ENCODE results near the gene AMBP.
A peak's percentile ranks its signal among the peaks of the same experiment; 100 is the strongest.

AMBP gene

DNA sequence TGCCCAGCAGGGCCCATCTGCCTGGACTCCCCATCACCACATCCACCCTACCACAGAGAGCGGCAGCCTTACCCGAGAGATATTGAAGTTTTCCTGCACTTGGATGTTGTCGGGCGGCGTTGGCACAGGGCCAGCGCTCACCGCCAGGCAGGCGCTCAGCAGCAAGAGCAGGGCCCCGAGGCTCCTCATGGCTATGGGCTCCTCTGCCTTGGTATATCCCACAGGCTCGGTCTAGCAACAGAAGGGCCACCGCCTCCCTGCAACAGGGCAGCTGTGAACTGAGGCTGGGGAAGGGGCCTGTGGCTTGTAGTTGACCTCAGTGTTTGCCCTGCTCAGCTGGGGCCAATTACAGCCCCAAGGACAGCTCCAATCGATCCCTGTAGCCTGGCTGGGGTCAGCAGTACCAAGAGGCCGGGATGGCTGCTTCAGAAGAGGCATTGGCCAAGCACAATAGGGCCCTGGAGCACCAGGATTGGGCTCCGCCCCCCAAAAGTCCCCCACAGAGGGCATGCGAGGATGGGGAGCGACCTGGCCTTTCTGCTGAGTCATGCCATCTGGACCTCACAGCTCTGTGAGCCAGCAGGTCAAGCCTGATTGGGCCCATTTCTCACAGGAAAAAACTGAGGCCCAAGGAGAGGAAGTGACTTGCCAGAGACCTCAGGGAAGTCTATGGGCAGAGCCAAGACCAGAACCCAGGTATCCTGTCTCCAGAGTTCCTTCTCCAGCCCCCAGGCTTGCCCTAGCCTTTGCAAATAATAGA, at the start of gene AMBP:
Gene AMBP, minus strand, starts transcription at position 280 of the 760 bp plus-strand sequence. Its CDS starts 91 bp downstream, at position 189.
- no peak for DNase-seq

DNA sequence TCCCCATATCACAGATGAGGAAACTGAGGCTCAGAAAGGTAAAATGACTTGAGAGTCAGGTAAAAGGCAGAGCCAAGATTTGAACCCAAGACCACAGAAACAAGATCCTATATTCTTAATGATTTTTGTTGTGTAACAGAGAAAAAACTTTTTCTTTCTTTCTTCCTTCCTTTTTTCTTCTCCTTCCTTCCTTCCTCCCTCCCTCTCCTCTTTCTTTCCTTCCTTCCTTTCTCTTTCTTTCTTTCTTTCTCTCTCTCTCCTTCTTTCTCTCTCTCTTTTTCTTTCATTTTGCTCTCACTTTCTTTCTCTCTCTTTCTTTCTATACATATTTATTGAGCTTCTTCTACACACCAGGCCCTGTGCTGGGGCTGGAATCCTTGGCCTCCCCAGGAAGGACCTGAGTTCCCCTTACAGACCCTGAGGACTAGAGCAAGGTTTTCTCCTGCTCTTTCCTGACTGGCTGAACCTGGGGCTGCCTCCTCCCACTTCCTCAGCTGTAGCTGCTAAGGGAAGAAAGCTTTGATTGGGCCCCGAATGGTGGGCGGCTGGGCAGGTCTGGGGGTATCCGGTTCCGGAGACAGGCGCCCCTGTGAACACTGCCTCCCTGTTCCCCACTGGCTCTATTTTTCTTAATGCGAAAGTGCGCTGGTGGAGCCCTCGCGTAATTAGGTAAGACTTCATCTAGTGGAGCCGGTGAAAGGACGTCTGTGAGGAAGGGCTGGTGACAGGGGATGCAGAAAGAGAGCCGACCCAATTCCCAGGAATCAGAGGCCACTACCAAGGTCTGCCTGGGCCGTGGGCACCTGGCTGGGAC, 48.4 kb upstream of the AMBP start:
- DNase-seq = no peak

DNA sequence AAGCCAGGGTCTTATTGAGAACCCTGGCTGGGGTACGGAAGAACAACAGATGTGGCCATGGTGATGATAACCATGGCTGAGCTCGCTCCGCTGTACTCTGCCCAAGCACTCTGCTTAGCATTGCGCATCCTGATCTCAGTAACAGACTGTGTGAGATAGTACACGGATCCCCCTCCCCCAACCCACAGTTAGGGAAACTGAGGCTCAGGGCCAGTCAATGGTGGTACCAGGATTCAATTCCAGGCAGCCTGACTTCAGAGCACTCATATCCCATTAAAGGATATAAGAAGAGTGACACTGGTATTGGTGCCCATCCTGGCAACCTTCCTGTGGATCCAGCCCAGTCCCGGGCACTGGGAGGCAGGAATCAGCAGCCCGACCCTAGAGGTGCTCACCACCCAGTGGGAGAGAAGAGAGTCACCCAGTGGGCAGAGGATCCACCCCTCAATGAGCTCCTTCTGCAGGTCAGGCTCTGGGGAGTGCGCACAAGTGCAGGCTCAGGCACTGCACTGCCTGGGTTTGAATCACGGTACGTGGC, 47.4 kb upstream of the AMBP start:
- no peak for DNase-seq

DNA sequence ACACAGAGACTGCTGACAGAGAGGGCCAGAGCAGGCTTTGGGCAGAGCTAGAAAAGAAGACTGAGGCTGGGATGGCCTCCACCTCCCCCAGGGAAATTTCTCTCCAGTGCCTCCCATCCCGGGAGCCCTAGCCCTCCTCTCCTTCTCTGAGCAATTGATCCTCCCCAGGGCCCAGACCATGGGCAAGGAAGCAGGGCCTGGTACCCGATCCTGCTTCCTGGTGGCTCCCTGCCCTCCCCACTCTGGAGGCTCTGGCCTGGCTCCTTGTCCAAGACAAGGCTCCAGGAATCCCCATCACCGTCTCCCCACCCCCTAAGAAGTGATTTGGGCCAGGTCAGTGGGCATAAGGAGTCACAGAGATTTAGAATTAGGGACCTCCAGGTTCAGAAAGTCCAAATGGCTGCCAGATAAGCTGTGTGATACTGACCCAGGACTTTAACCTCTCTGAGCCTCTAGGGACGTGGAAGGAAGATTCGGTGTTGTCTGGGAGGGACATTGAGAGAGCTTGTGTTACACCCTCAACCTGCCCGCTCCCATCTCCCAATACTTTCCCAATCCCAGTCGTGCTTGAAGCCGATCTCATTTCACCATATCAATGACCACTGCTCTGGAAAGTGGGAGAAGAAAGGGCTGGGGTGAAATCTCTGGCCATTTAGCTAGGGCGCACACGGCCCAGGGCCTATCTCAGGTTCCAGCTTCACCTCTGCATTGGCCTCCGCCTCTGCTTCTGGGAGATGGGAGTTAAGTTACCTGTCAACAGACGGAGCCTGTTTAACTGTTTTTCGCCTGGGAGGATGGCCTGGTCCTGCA, 46.8 kb upstream of the AMBP start:
- no peak for DNase-seq

DNA sequence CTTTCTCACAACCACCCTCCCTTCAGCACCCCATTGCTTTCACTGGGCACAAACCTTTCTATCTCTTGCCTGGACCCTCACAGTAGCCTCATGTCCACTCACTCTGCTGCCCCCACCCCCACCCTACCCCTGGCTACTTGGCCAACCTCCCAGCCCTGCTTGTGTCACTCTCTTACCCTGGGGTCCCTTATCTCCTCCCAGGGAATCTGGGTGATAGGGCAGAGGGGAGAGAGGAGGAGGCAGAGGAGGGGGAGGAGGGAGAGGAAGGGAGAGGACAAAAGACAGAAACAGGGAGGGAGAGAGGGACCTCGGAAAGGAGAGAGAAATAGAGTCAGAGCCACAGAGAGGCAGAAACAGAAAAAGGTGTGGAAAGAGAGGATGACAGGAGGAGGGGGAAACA, 46.0 kb upstream of the AMBP start:
- DNase-seq = no peak

DNA sequence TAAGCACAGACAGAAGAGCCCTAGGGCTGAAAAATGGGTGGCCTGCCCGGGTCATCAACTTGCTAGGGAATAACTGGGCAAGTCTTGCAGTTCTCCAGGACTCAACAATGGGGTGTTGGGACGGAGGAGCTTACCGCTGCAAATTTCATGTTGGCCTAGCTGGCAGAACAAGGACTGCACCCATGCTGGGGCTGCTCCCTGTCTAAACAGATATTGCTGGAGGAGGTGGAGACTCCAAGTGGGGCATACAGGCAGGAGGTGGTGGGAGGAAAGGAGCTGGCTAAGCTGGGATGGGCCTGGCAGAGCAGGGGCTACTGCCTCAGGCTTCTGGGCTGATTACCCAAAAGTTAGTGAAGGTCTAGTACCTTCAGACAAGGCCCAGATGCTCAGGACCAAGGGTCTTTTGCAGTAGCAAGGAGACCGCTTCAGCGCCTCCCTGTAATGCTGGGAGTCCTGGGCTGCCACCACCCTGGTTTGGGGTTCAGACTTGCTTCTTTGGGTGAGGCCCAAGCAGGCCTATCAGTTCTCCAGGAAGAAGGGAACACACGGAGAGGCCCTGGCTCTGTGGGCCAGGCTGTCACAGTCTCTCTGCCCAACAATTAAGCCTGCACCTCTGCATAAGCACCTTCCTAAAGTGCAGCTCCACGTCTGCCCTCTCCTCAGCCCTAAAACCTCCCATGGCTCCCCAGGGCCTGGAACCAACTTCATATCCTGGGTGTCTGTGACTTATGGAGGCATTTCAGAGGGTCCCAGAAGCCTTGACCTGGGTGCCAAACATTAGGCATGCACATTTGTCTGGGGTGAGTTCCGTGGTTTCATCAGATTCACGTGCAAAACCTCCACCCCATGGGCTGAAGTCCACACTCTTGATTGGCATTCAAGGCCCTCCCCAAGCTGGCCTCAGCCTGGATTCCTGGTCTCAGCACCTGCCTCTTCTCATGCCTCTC, 45.2 kb upstream of the AMBP start:
- DNase-seq = no peak

DNA sequence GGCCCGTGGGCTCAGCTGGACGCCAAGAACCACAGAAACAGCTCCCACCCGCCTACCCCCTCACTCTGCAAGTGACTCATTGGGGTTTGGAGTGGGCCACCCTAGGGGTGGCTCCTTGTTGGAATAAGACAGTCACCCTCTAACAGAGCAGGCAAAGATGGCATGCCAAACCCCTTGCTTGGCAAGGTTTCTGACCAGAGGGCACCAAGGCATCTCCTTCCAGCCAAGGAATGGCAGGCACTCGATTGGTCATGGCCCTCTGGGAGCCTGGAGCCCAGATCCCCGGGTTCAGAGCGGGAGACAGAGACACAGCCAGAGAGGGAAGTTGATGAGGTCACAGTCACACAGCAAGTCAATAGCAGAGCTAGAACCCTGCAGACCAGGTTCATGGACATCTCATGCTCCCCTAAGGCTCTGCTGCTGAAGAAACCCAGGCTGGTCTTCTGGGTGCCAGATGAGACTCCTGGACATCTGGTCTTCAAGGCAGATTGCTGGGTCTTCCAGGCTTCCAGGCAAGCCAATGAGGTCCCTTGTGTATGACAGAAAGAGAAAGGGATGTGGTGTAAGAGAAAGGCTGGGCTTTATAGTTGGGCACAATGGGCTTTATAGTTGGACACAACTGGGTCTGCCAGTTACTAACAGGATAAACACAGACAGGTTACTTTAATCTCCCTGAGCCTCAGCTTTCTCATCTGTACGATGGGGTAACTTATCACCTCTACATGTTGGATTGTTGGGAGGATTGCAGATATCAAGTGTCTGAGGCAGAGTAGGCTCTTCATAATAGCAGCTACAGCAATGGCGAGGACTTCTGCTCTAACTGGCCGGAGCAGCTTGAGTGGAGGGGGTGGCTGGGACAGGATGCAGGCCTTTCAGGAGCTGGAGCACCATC, 44.3 kb upstream of the AMBP start:
- DNase-seq = no peak

DNA sequence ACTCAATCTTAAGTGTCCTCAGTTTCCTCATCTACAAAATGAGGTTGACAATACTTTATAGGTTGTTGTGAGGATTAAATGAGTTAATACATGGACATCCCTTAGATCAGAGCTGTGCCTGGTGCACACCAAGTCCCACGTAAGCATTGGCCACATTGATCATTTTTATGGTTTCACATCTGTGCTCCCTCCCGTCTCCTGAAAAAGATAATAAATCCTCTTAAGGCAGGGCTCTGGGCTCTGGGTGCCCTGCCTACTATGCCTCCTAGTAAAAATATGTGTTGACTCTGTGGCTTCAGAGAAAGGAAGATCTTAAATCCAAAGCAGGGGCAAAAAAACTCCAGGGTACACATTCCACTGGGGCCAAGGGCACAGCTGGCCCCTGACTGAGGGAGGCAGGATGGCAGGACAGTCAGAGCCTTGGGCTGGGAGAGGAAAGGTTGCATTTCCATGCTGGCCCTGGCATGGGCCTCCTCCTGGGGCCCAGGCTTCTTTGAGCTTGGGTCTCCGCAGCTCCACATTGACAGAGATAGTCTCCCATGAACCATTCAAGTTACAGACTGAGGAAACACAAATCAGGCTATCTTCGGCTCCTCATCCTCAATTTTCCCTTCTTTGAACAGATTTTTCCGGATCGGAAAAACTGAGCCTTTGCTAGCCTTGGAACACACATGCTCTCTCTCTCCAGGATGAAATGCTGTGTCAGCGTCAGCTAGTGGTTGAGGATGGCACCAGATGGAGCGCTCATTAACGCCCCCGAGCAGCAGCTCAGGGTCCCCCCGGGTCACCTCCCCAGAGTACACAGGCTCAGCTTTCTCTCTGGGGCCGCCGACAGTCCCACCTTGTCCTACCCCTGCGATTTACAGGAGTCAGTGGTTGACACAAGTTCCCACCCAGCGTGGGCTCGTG, 43.4 kb upstream of the AMBP start:
- no peak for DNase-seq

DNA sequence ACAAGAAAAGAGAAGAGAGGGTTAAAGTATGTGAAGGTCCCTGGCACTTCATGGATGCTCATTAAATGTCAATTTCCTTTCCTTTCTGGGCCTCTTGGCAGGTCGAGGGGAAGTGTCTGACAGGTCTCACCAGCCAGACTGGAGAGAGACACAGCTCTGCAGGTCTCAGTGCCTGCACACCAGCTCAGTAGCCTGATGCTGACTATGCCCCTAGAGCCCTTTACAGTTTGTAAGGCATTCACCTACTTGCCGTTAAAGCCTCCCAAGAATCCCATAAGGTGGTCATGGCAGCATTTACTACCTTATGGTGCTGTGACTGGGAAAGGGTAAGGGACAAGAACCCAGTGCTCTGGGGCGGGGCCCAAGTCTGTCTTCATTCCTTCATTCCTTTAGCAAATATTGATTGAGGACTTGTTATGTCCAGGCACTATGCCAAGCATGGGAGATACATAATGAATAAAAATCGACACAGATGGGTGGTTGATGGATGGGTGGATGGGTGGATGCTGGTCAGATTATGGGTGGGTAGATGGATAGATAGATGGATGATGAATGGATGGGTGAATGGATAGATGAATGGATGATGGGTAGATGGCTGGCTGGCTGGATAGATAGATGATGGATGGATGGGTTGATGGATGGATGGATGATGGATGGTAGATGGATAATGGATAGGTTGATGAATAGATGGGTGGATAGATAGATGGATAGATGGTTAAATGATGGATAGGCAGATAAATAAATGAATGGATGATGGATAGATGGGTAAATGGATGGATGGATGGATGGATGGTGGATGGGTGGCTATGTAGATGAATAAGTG, 42.3 kb upstream of the AMBP start:
- DNase-seq = no peak

DNA sequence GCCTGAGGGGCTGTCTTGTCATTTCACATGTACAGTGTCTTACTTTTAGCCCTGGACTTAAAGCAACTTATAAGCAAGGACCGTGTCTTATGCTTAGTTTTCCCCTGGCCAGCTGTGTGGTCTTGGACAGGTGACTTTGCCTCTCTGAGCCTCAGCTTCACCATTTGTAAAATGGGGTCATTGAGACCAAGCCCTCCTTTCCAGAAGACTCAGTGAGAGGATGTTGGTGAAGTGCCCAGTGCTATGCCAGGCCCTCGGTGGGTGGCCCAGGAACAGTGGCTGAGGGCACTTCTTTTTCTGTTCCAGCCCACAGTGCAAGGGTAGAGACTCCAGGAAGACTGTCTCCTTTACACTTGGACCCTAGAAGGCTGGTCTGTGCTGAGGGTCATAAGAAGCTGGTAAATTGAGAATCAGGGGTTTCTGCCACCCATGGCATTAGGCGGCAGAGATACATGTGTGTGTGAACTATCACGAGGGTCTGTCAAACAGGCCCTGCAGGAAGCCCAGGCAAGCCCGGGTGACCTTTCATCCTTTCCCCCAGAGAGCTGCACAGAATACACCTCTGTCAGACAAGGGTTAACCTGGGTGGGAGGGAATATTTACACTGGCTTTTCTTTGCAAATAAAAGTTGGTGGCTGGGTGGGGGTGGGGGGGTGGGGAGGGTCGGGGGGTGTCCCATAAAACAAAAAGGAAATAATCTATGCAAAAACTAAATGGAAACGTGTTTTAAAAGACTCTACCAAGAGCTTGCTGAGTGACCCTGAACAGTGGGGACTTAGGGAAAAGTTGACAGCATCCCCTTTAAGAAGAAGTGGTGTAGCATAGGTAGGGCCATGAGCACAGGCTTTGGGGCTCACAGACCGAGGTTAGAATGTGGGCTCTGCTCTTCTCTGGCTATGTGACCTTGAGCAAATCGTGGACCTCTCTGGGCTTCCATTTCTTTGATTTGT, 41.4 kb upstream of the AMBP start:
- no peak for DNase-seq

DNA sequence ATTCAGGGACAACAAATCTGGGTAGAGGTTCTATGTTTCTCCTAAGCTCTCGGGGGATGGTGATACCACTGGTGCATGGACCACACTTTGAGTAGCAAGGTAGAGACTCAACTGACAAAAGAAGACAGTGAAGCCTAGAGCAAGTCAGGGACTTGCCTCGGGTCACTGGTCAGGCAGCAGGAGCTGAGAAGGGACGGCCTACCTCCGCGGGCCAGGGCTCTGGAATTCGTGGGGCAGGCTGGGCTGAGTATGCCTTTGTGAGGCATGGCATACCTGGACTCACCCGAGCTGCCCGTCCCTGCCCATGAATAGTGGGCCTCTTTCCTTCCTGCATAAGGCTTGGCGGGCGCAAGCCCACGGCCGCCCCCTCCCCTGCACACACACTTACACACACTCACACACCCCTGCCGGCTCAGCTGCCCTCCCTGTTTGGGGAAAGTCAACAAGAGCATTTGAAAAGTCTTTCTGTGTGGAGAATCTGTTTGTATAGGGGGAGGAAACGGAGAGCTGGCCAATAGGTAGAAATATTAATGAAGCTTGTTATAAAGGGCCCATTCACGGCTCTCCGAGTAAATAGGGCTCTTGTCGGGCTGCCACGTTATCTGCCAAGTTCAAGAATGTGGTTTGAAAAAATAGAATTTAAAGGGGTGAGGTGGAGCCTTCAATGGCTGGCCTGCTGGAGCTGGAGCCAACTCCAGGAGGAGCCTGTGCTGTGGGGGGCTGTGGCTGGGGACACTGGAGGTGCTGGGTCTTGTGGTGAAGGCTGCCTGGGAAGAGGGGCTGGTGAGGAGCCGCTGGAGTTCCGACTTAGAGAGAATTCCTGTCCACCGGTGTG, 40.1 kb upstream of the AMBP start:
- DNase-seq = no peak

DNA sequence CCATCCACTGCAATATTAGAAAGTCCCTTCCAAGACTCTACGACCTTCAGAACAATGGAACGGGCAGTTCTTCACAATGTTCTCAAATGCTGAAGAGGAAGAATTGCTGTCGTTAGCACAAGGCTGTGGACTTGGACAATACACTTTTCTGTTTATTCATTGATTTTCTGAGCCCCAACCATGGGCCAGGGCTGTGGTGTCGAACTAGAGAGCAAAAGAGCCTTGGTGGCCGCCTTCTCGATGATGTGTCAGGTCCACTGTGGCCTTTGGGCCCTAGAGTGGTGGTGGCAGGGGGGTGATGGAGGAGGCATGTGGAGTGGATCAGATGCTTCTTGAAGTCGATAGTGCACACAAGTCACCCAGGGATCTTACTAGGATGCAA, 39.5 kb upstream of the AMBP start:
- no peak for DNase-seq

DNA sequence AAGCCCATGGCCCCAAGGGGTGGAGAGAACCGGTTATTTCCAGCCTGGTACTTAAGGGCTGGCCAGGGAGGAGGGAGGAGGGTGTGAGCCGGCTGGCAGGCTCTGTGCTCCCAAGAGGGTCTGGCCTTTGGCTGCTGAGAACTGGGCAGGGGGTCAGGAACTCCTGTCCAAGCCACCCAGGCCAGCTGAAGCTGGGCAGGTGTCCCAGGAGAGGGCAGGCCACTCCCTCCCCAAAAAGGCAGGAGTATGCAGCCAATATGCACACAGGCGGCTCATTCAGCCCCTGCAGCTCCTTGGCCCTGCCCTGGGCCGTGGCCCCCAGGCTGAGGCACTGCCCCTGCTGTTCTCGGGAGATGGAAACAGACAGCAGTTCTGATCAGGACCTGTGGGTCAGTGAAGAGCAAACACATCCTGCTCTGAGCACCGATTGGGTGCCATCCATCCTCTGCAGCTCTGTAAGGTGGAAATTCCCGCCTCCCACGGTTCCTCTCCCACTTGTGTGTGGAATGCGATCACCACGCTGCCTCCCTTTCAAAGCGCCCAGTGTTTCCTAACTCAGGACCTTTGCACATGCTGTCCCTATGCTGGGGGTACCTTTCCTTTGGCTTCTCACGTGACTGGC, 38.1 kb upstream of the AMBP start:
- no peak for DNase-seq

DNA sequence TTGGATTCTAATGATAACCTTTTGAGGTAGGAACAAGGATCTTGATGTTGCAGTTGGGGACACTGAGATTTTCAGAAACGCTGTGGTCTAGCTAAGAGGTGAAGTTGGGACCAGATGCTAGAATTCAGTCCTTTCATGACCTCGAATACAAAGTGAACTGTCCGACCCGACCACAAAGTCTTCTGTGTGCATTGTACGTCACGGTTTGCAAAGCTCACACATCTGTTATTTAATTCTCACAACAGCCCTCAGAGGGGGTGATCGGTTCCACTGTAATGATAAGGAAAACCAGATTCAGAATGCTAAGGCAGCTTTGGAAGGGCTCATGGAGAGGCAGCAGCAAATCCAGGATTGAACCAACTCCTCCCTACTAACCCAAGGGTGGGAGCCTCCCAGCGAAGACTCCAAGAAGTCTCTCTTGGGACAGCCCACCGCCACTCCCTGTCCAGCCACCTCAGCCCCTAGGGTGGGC, 37.6 kb upstream of the AMBP start:
- DNase-seq = no peak

DNA sequence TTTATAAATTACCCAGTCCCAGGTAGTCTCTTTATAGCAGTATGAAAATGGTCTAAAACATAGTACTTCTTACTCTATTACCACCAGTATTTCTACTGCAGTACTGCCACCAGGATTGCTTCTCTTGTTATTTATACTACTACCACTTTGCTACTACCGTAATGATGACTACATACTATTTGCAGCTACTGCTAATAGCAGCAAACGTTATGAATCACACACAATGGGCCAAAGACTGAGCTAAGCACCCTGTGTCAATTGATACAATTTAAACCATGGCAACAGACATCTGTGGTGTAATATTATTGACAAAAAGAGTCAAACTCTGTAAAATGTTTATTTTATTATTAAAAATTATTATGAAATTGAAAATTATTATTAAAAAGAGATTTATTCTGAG, 36.3 kb upstream of the AMBP start:
- peak; percentile 55 for DNase-seq

All from fibroblast of skin of right biceps (primary cell).